ENCODE data around the gene NUP210. TPM values are rescaled to one million over a fixed set of nuclear protein-coding genes. Genes with fewer than 3 reads are reported as not detected.

The NUP210 gene
- total and polyA plus RNA-seq, 4 donors: 9.9 to 38.6 (median 22.9) TPM

- Histone ChIP-seq H3K4me3 (ENCODE audit: low read depth in 1 of 3, low read length in 3 of 3) (no peak overlapping the region), H3K27me3 (ENCODE audit: control insufficient read depth in 4 of 4, insufficient read depth in 4 of 4, low read length in 3 of 4) (peaks cover 0 to 3% (median 0%) of the 10 kb centered on the region in 4 donors), H3K27ac (ENCODE audit: low read depth in 1 of 2, low read length in 2 of 2) (no peak overlapping the region), H3K36me3 (ENCODE audit: control insufficient read depth in 4 of 4, insufficient read depth in 3 of 4, low read depth in 1 of 4, low read length in 3 of 4) (no peaks in the 10 kb centered on the region), H3K9me3 (ENCODE audit: control insufficient read depth in 4 of 4, low read length in 3 of 4) (no peaks in the 10 kb centered on the region), H3K4me1 (ENCODE audit: control insufficient read depth in 4 of 4, insufficient read depth in 4 of 4, low read length in 3 of 4) (no peaks in the 10 kb centered on the region), H3K9ac (ENCODE audit: low read depth in 1 of 2, low read length in 2 of 2) (no peak overlapping the region)
- DNase-seq (ENCODE audit: low spot score): no peak
- 43% methylated on average over 6 of the region's 6 CpGs for WGBS
- TF ChIP-seq FOXA2 (IDR thresholded peaks at IDR 0.05) (no peak), REST (IDR thresholded peaks at IDR 0.05) (no peak), HNF4A (conservative IDR thresholded peaks at IDR 0.05) (no peak), EGR1 (IDR thresholded peaks at IDR 0.05; ENCODE audit: low read depth in 2 of 2) (no peak), SP1 (IDR thresholded peaks at IDR 0.05) (no peak), FOXA1 (IDR thresholded peaks at IDR 0.05) (no peak), TAF1 (conservative IDR thresholded peaks at IDR 0.05) (no peak), JUND (IDR thresholded peaks at IDR 0.05) (no peak), RXRA (IDR thresholded peaks at IDR 0.05) (no peak), CTCF (IDR thresholded peaks at IDR 0.05; ENCODE audit: low read depth, low read length, missing input control) (no peak), RAD21 (IDR thresholded peaks at IDR 0.05) (no peak), GABPA (IDR thresholded peaks at IDR 0.05 in 1 of 2, conservative IDR thresholded peaks at IDR 0.05 in 1 of 2) (no peak), NR2F2 (IDR thresholded peaks at IDR 0.05) (no peak), ZBTB33 (IDR thresholded peaks at IDR 0.05) (no peak), YY1 (IDR thresholded peaks at IDR 0.05) (no peak), HNF4G (IDR thresholded peaks at IDR 0.05) (no peak)
Measured at GRCh38 chr3:13296662-13297061, 123.5 kb downstream of the NUP210 start.

Measured in liver (tissue), 9 donors.